Mesothelial cell of epicardium (in vitro differentiated cells): Measurements from ENCODE around the gene EML6. TPM values are rescaled to one million over a fixed set of nuclear protein-coding genes. Genes with fewer than 3 reads are reported as not detected.

Experiments used
- DNase-seq, 2 experiments: peaks; one replicate each; pipeline ENCODE4 v3.0.0; 2021; ENCODE audit warnings: low spot score in 2 of 2; ENCODE audit not compliant: unreplicated experiment in 2 of 2
- H3K27ac Mint-ChIP-seq: 2 replicates; pipeline ENCODE4 v1.8.0; 2021; ENCODE audit warnings: mixed read lengths
- H3K27me3 Mint-ChIP-seq: 2 replicates; pipeline ENCODE4 v1.8.0; 2021; ENCODE audit warnings: low read depth, mixed read lengths
- H3K36me3 Mint-ChIP-seq: 2 replicates; pipeline ENCODE4 v1.8.0; 2021; ENCODE audit warnings: mixed read lengths
- H3K4me1 Mint-ChIP-seq: 2 replicates; pipeline ENCODE4 v1.8.0; 2021; ENCODE audit warnings: mixed read lengths
- H3K4me3 Mint-ChIP-seq: 2 replicates; pipeline ENCODE4 v1.8.0; 2021; ENCODE audit warnings: mild to moderate bottlenecking, moderate library complexity, mixed read lengths
- H3K9me3 Mint-ChIP-seq: 2 replicates; pipeline ENCODE4 v1.8.0; 2021; ENCODE audit warnings: mixed read lengths
- total RNA-seq: library from RNA; stranded (reverse); gene quantifications from 3 replicates; pipeline ENCODE4 v1.2.1, GENCODE V29; 2021
- TF ChIP-seq, protein P1 (sequence below): fragments of 200-600 bp; sonication (generic); IDR thresholded peaks from one replicate; pipeline ENCODE4 v1.5.0; 2021; ENCODE audit warnings: antibody characterized with exemption; ENCODE audit not compliant: unreplicated experiment

The EML6 gene
- total RNA-seq, 1 donor from 2014 or later = 2.3 TPM

- peaks cover 7% of the 10 kb centered on the region for H3K27me3 Mint-ChIP-seq
- no peak overlapping the region for H3K27ac Mint-ChIP-seq
- H3K9me3 Mint-ChIP-seq = no peaks in the 10 kb centered on the region
- no peaks in the 10 kb centered on the region for H3K4me1 Mint-ChIP-seq
- no peak for DNase-seq
- no peaks in the 10 kb centered on the region for H3K36me3 Mint-ChIP-seq
- TF ChIP-seq, protein P1, sequence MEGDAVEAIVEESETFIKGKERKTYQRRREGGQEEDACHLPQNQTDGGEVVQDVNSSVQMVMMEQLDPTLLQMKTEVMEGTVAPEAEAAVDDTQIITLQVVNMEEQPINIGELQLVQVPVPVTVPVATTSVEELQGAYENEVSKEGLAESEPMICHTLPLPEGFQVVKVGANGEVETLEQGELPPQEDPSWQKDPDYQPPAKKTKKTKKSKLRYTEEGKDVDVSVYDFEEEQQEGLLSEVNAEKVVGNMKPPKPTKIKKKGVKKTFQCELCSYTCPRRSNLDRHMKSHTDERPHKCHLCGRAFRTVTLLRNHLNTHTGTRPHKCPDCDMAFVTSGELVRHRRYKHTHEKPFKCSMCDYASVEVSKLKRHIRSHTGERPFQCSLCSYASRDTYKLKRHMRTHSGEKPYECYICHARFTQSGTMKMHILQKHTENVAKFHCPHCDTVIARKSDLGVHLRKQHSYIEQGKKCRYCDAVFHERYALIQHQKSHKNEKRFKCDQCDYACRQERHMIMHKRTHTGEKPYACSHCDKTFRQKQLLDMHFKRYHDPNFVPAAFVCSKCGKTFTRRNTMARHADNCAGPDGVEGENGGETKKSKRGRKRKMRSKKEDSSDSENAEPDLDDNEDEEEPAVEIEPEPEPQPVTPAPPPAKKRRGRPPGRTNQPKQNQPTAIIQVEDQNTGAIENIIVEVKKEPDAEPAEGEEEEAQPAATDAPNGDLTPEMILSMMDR = no peak
- no peak overlapping the region for H3K4me3 Mint-ChIP-seq
These were observed 175.2 kb downstream of the EML6 start for GRCh38 chr2:54898456-54899226.

DNA sequence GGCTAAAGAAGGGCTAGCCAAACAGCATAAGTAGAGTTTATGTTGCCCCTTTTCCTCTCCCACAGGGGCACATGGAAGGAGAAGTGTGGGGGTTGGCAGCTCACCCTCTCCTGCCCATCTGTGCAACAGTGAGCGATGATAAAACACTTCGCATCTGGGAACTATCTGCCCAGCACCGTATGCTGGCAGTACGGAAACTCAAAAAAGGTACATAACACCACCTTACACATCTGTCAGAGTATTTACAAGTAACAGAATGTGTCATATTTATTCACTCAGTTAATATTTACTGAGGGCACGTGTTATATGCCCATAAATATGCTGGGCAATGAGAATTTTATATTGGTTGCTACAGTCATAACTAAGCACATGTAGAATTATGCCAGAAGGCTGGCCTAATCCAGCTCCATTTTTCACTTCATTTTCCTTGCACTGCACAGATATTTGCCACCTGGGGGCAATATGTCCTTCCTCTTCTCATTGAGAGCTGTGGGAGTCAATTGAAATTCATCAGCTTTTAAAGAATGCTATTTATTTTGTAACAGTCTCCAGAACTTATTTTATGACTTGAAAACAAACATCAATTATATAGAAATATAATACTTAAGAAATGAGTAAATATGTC lies 176.2 kb downstream of the EML6 start:
- Mint-ChIP-seq H3K4me1 (no peaks in the 10 kb centered on the region), H3K9me3 (no peaks in the 10 kb centered on the region), H3K4me3 (no peak overlapping the region), H3K27ac (no peak overlapping the region), H3K36me3 (no peaks in the 10 kb centered on the region), H3K27me3 (peaks cover 10% of the 10 kb centered on the region)
- no peak for DNase-seq
- TF ChIP-seq, protein P1 = no peak

- no peaks in the 10 kb centered on the region for H3K36me3 Mint-ChIP-seq
- no peaks in the 10 kb centered on the region for H3K4me1 Mint-ChIP-seq
- peaks cover 10% of the 10 kb centered on the region for H3K27me3 Mint-ChIP-seq
These were observed 177.9 kb downstream of the EML6 start for GRCh38 chr2:54901224-54901986.

GRCh38 chr2:54902763-54903162 lies 179.3 kb downstream of the EML6 start:
- Mint-ChIP-seq H3K9me3 (no peaks in the 10 kb centered on the region), H3K4me3 (no peak overlapping the region), H3K36me3 (no peaks in the 10 kb centered on the region), H3K27me3 (peaks cover 8% of the 10 kb centered on the region), H3K4me1 (no peaks in the 10 kb centered on the region), H3K27ac (no peak overlapping the region)
- DNase-seq = no peak
- TF ChIP-seq, protein P1 = no peak

More at GRCh38 chr2:54901224-54901986, 177.9 kb downstream of the EML6 start:
- no peaks in the 10 kb centered on the region for H3K9me3 Mint-ChIP-seq
- no peak overlapping the region for H3K4me3 Mint-ChIP-seq
- no peak for DNase-seq
- no peak overlapping the region for H3K27ac Mint-ChIP-seq
- TF ChIP-seq, protein P1 = no peak

- no peak overlapping the region for H3K27ac Mint-ChIP-seq
- no peak overlapping the region for H3K4me3 Mint-ChIP-seq
- no peaks in the 10 kb centered on the region for H3K4me1 Mint-ChIP-seq
- H3K9me3 Mint-ChIP-seq = no peaks in the 10 kb centered on the region
- no peak for DNase-seq
- TF ChIP-seq, protein P1 = no peak
- no peaks in the 10 kb centered on the region for H3K36me3 Mint-ChIP-seq
- H3K27me3 Mint-ChIP-seq = peaks cover 3% of the 10 kb centered on the region
These were observed 180.5 kb downstream of the EML6 start for GRCh38 chr2:54903736-54904554.
